ENCODE results near the gene AKAP6.

AKAP6 gene

DNA sequence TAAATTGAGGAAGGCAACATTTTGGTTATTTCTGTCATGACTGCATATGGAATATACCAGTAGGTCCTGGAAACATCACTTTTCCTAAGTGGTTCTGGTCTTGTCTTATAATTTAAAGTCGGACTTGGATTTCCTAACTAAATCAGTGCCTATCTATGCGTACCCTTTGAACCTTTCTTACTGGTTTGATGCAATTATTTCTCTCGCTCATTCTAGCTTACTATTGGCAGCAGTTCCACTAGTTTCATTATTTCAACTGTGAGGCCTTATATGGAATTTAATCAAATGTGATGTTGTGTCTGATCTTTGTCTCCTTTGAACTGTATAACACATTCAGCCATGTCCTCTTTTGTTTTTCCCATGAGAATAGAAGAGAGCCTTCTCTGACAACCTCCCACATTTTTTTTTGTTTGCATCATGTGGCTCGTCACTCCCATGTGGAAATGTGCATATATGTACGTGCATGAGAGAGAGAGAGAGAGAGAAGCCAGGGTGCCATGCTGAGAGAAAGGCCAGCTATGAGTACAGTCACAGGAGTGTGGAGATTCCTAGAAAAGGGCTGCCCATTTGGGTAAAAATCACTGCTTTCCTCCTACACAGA lies 48.0 kb downstream of the AKAP6 start:
- H3K27ac ChIP-seq = no peak overlapping the region
- no peak overlapping the region for H3K4me3 ChIP-seq (IDR thresholded peaks at IDR 0.05; ENCODE audit: insufficient read depth, low read depth, low read length)
- H3K9ac ChIP-seq = no peak overlapping the region
- no peaks in the 10 kb centered on the region for H4K20me1 ChIP-seq (ENCODE audit: insufficient read depth)
- no peak overlapping the region for H3K4me2 ChIP-seq
- H3K4me1 ChIP-seq (ENCODE audit: low read depth, poor library complexity, severe bottlenecking) = no peaks in the 10 kb centered on the region
- H3K36me3 ChIP-seq (ENCODE audit: insufficient read depth) = no peaks in the 10 kb centered on the region
- no peaks in the 10 kb centered on the region for H3K27me3 ChIP-seq (ENCODE audit: insufficient read depth, low read depth)
- no peak overlapping the region for H2AFZ ChIP-seq (ENCODE audit: low read depth)
- H3K79me2 ChIP-seq (ENCODE audit: insufficient read depth, low read depth) = no peaks in the 10 kb centered on the region
- TF ChIP-seq, protein P1, sequence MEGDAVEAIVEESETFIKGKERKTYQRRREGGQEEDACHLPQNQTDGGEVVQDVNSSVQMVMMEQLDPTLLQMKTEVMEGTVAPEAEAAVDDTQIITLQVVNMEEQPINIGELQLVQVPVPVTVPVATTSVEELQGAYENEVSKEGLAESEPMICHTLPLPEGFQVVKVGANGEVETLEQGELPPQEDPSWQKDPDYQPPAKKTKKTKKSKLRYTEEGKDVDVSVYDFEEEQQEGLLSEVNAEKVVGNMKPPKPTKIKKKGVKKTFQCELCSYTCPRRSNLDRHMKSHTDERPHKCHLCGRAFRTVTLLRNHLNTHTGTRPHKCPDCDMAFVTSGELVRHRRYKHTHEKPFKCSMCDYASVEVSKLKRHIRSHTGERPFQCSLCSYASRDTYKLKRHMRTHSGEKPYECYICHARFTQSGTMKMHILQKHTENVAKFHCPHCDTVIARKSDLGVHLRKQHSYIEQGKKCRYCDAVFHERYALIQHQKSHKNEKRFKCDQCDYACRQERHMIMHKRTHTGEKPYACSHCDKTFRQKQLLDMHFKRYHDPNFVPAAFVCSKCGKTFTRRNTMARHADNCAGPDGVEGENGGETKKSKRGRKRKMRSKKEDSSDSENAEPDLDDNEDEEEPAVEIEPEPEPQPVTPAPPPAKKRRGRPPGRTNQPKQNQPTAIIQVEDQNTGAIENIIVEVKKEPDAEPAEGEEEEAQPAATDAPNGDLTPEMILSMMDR (conservative IDR thresholded peaks at IDR 0.05; ENCODE audit: low read depth, low read length) = no peak

DNA sequence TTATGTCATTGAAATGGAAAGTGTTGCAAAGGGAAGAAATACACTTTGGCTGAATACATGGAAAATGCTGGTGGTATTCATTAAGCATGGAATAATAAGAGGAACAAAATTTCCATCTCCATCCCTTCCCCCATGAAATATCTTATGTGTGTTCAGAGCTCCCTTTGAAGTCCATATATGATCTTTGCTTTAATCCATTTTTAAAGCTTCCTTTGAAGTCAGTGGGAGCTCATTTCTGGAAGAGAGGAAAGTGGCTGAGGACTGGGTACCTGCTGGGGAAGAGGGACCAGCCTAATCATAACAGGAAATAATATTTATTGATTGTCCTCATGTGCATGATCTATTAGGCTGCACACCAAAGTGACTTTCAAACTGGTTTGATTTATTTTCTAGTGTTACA lies 49.2 kb downstream of the AKAP6 start:
- H3K4me1 ChIP-seq (ENCODE audit: low read depth, poor library complexity, severe bottlenecking) = no peaks in the 10 kb centered on the region
- H3K9ac ChIP-seq = no peak overlapping the region
- no peaks in the 10 kb centered on the region for H3K79me2 ChIP-seq (ENCODE audit: insufficient read depth, low read depth)
- no peak overlapping the region for H3K4me2 ChIP-seq
- H2AFZ ChIP-seq (ENCODE audit: low read depth) = no peak overlapping the region
- no peak overlapping the region for H3K4me3 ChIP-seq (IDR thresholded peaks at IDR 0.05; ENCODE audit: insufficient read depth, low read depth, low read length)
- no peaks in the 10 kb centered on the region for H3K27me3 ChIP-seq (ENCODE audit: insufficient read depth, low read depth)
- H4K20me1 ChIP-seq (ENCODE audit: insufficient read depth) = no peaks in the 10 kb centered on the region
- TF ChIP-seq, protein P1 (conservative IDR thresholded peaks at IDR 0.05; ENCODE audit: low read depth, low read length) = no peak
- H3K27ac ChIP-seq = no peak overlapping the region
- H3K36me3 ChIP-seq (ENCODE audit: insufficient read depth) = no peaks in the 10 kb centered on the region

DNA sequence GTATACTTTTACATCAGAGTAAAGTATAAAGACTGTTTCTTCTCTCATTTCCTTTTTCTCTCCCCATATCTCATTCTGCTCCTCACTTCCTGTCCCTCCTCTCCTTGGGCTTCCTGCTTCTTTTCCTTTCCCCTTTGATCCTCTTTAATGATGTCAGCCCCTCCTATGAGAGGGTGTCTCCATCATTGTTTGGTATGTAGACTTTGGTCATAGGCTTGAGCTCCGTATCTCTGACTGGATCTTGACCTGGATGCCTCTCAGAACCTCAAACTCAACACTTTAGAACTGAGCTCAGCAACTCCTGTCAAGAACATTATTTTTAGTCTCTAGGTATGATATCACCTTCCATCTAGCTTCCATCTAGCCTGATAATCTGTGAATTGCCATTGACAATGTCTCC lies 50.3 kb downstream of the AKAP6 start:
- Histone ChIP-seq H3K79me2 (ENCODE audit: insufficient read depth, low read depth) (no peaks in the 10 kb centered on the region), H3K27me3 (ENCODE audit: insufficient read depth, low read depth) (no peaks in the 10 kb centered on the region), H3K27ac (no peak overlapping the region), H2AFZ (ENCODE audit: low read depth) (no peak overlapping the region), H3K4me1 (ENCODE audit: low read depth, poor library complexity, severe bottlenecking) (no peaks in the 10 kb centered on the region), H3K4me2 (no peak overlapping the region), H4K20me1 (ENCODE audit: insufficient read depth) (no peaks in the 10 kb centered on the region), H3K36me3 (ENCODE audit: insufficient read depth) (no peaks in the 10 kb centered on the region), H3K9ac (no peak overlapping the region), H3K4me3 (IDR thresholded peaks at IDR 0.05; ENCODE audit: insufficient read depth, low read depth, low read length) (no peak overlapping the region)
- TF ChIP-seq, protein P1 (conservative IDR thresholded peaks at IDR 0.05; ENCODE audit: low read depth, low read length) = no peak

- H3K79me2 ChIP-seq (ENCODE audit: insufficient read depth, low read depth) = no peaks in the 10 kb centered on the region
- no peak overlapping the region for H3K4me2 ChIP-seq
Measured at GRCh38 chr14:32381869-32382268, 52.8 kb downstream of the AKAP6 start.

More at GRCh38 chr14:32381869-32382268, 52.8 kb downstream of the AKAP6 start:
- Histone ChIP-seq H3K36me3 (ENCODE audit: insufficient read depth) (no peaks in the 10 kb centered on the region), H3K4me1 (ENCODE audit: low read depth, poor library complexity, severe bottlenecking) (no peaks in the 10 kb centered on the region), H3K4me3 (IDR thresholded peaks at IDR 0.05; ENCODE audit: insufficient read depth, low read depth, low read length) (no peak overlapping the region), H2AFZ (ENCODE audit: low read depth) (no peak overlapping the region), H3K27me3 (ENCODE audit: insufficient read depth, low read depth) (no peaks in the 10 kb centered on the region), H3K9ac (no peak overlapping the region), H4K20me1 (ENCODE audit: insufficient read depth) (no peaks in the 10 kb centered on the region), H3K27ac (no peak overlapping the region)
- TF ChIP-seq, protein P1 (conservative IDR thresholded peaks at IDR 0.05; ENCODE audit: low read depth, low read length) = no peak

Measured in KMS-11 (cell line).